HG03432 (cell line): Measurements from ENCODE around the gene DLGAP4.
"Not testable (repeated sequence)": the region's sequence is repeated elsewhere in the genome, so short reads cannot be mapped to it uniquely, and the experiment has no call there.

ENCODE experiments used
- ATAC-seq: cut with Tn5 transposase; IDR thresholded peaks from one replicate; pipeline ENCODE4 v1.9.1; 2021; ENCODE audit warnings: mild to moderate bottlenecking, moderate library complexity; ENCODE audit not compliant: unreplicated experiment

The DLGAP4 gene

GRCh38 chr20:36372666-36373065 lies 66.5 kb downstream of the DLGAP4 start:
- ATAC-seq, result no peak

DNA sequence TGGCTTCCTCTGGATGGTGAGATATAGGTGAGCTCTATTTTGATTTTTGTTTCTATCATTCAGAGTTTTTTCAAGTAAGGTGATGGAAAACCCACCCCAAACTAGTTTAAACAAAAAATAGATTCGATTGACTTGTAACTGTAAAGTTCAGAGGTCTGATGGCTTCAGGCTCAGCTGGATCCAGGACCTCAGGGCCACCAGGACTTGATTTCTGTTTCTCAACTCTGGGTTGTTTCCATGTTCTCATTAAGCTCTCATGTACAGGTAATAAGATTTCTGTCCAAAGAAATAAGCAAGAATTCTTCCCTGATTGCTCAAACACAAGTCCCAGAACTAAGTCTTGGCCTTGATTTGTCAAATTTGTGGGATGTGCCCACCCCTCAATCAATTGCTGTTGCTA lies 67.0 kb downstream of the DLGAP4 start:
- no peak for ATAC-seq

DNA sequence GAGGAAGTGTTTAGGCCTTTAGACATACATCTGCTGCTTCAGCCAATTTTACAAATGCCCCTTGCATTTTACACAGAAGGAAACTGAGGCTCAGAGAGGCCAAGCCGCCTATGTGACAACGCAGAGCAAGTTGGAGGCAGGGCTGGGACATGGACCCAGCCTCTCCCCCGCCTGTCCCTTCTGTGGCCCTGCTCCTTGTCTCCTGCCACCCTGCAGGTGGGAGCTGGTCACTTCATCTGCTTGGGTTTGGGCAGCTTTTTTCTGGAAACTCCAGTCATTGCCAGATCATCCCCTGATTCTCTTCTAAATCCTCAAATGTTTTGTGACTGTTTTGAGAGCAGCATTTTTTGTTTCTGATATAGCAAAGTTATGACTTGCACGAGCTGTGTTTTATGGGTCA lies 68.9 kb downstream of the DLGAP4 start:
- no peak for ATAC-seq

DNA sequence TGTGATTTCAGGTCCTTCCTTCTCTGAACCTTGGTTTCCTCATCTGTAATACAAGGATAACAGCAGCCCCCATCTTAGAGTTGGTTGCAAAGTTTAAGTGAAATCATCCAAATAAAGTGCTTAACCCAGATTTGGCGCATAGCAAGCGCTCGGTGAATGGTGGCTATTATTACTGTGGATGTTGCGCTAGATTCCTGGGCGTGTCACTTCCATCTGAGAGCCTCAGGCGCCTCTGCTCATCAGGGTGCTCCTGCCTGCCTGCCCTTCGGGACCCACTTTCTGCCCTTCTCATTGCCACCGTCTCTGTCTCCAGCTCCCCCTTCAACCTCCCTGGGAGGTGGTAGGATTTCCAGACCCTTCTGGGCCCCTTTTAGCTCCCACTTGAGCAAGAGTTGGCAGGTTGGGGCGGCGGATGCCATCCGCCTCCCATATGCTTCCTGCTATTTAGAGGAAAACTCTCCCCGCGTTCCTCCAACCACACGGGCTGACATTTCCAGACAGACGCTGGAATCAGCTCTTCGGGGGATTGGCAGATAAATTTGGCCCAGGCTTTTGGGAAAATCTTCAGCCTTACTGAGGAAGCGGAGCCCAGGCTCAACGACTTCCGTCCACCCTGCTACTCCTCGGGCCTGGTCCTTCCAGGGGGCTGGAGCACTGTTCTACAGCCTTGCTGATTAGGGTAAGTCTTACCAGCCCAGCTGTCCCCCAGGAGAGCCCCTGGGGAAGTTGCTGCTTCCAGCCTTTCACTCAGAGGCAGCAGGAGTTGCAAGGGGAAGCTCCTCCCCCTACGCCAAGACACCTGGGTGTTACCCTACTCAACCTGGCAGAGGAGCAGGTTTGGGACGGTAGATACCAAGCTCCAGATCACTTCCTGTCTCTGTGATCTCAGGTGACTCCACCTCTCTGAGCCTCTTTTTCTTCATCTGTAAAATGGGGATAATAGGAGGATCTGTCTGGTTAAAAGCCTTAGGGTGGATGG lies 71.5 kb downstream of the DLGAP4 start:
- no peak for ATAC-seq

DNA sequence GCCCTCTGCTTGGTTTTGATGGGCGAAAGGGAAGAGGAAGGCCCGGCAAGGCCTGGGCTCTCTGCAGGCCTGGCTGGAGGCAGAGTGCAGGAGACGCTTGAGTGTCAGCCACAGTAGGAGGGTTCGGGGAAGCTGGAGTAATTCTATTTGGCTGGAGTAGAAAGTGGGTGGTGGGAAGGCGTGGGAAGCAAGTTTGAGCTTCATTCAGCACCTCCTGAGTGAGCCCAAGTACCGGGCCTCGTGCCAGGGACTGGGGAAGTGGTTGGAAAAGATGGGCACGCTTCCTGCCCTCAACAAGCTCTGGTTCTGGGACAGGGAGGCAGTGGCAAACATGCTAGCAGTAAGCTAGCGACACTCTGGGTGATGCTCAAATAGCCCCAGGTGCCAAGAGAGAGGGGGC lies 72.5 kb downstream of the DLGAP4 start:
- no peak for ATAC-seq

- ATAC-seq, result not testable (repeated sequence)
Measured at GRCh38 chr20:36379914-36380313, 73.8 kb downstream of the DLGAP4 start.

- no peak for ATAC-seq
Measured at GRCh38 chr20:36384022-36384619, 78.0 kb downstream of the DLGAP4 start.

- ATAC-seq, result no peak
Measured at GRCh38 chr20:36385503-36385902, 79.4 kb downstream of the DLGAP4 start.

GRCh38 chr20:36386236-36386635 lies 80.1 kb downstream of the DLGAP4 start:
- no peak for ATAC-seq

- no peak for ATAC-seq
Measured at GRCh38 chr20:36390269-36390668, 84.1 kb downstream of the DLGAP4 start.

DNA sequence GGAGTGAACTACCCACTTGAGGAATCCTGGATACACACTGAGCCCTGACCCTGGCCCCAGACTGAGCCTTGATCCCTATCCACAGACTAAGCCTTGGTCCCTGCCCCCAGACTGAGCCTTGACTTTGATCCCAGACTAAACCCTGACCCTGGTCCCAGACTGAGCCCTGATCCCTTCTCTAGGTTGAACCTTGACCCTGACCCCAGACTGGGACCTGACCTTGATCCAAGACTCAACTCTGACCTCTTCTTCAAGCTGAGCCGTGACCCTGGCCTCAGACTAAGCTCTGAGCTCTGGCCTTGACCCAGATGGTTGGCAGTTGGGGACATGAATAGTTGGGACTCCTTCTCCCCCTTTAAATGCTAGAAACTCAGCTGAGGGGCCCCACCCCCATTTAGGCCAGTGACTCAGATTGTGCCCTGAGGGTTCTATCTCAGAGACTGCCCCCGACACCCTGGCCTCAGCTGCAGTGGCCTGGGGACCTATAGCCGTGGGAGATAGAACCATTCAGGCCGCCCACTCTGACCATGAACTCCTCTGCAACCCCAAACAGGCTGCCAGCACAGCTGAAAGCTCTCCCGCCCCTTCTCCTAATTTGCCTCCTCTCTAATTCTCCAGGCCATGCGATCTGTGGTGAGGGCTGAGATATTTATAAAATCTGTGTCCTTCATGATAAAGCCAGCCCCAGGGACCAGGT lies 84.7 kb downstream of the DLGAP4 start:
- ATAC-seq, result no peak

GRCh38 chr20:36391456-36391855 lies 85.3 kb downstream of the DLGAP4 start:
- no peak for ATAC-seq

DNA sequence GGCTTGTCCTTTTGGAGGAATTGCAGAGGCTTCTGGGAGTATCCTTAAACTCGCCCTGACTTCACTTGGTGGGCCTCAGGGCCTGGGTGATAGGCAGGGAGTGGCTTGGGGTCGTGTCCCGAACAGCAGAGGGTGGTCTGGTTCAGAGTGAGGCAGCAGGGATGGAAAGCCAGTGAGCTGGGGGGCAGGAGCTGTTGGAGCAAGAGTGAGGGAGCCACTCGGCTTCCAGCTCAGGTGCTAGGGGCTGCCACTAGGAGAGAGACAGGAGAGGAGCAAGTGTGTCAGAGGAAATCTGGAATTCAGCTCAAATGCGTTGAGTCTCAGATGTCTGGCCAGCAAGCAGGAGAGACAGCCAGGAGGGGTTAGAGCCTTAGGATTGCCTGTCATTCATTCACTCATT lies 85.8 kb downstream of the DLGAP4 start:
- no peak for ATAC-seq

GRCh38 chr20:36392989-36393388 lies 86.8 kb downstream of the DLGAP4 start:
- ATAC-seq, result no peak

GRCh38 chr20:36394340-36394965 lies 88.3 kb downstream of the DLGAP4 start:
- no peak for ATAC-seq

GRCh38 chr20:36396340-36396739 lies 90.2 kb downstream of the DLGAP4 start:
- no peak for ATAC-seq

GRCh38 chr20:36396847-36397630 lies 90.9 kb downstream of the DLGAP4 start:
- no peak for ATAC-seq

GRCh38 chr20:36398515-36398914 lies 92.4 kb downstream of the DLGAP4 start:
- no peak for ATAC-seq

DNA sequence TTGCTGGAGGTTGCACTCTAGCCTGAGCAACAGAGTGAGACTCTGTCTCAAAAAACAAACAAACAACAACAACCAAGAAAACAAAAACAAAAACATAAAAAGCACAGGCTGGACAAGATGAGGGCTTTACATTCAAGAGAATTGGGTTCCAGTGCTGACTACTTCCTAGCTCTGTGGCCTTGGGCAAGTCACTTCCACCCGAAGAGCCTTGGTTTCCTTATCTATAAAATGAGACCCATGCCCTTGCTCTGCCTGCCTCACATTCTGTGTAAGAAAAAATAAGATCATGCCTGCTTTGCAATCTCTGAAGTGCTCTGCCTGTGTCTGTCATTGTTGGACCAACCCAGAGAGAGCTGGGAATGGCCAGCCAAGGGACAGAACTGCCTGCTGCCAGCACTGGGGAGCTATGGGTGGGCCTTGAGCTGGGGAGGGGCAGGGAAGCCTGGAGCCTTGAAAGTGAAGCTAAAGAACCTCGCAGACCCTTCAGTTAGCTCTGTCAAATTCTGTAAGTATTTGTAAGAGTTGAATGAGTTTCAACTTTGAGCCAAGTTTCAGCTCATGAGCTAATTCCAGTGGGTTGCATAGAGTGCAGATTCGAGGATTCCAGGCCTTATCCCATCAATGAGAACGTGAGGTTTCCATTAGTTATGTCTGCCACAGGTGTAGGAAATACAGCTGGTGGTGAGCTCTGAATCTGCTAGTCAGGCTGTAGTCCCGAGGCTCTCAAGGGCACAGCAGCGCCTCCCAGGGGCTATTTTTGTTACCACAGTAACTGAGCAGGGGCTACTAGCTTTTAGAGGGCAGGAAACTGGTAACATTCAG lies 93.2 kb downstream of the DLGAP4 start:
- no peak for ATAC-seq
